ENCODE results near the gene P4HA2. TPM values are rescaled to one million over a fixed set of nuclear protein-coding genes. Genes with fewer than 3 reads are reported as not detected.

P4HA2 gene
- total and polyA plus RNA-seq, 9 of the 15 experiments (the other 6 are each of a cell fraction or from before 2014, with no cell fraction given): 9.6 to 50.0 (median 12.7) TPM

DNA sequence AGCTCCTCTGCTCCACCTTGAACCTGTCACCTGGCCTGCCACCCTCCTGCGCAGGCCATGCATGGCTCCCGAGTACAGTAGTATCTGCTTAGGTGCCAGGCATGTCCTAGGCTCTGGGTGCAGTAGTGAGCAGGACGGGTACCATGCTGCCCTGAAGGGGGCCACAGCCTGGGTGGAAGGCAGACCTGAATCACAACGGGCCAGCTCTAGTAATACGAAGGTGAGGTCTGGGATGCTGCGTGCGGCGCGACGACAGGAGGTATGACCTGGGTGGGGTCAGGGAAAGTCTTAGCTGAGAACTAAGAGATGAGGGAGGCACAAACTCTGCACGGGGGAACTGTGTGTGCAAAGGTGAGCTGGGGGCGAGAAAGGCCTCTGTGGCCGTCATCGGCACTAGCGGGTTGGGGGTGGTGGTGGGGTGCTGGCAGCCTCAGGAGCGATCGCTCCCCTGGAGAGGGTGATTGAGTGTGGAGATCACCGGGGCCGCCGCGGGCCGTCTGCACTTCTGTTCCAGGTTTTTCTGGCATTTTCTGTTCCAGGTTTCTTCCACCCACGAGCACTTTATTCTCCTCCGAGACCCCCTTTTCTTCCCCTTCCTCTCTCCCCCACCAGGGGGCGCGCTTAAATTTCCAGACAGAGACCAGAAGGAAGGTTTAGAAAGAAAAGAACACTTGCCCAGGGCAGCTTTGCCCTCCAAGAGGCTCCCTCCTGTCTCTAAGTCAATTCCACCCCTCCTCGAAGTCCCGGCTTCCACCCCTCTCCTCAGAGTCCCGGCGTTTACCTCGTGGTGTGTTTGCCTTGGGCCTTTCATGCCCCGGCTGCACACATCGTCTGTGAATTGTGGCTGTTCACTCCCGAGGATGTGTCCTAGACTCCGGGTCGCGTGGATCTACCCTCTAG lies 44.9 kb upstream of the P4HA2 start (continued):
- TF ChIP-seq, protein P1, sequence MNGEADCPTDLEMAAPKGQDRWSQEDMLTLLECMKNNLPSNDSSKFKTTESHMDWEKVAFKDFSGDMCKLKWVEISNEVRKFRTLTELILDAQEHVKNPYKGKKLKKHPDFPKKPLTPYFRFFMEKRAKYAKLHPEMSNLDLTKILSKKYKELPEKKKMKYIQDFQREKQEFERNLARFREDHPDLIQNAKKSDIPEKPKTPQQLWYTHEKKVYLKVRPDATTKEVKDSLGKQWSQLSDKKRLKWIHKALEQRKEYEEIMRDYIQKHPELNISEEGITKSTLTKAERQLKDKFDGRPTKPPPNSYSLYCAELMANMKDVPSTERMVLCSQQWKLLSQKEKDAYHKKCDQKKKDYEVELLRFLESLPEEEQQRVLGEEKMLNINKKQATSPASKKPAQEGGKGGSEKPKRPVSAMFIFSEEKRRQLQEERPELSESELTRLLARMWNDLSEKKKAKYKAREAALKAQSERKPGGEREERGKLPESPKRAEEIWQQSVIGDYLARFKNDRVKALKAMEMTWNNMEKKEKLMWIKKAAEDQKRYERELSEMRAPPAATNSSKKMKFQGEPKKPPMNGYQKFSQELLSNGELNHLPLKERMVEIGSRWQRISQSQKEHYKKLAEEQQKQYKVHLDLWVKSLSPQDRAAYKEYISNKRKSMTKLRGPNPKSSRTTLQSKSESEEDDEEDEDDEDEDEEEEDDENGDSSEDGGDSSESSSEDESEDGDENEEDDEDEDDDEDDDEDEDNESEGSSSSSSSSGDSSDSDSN (IDR thresholded peaks at IDR 0.05; ENCODE audit: borderline replicate concordance in 1 of 2, low read depth in 2 of 2, low read length in 2 of 2): no peak
- TF ChIP-seq NR1H2 (CRISPR knock-in tag; IDR thresholded peaks at IDR 0.05) (no peak), CCAR2 (IDR thresholded peaks at IDR 0.05; ENCODE audit: low read depth, low read length) (no peak), MTA1 (IDR thresholded peaks at IDR 0.05; ENCODE audit: borderline replicate concordance) (no peak), FOXJ3 (CRISPR knock-in tag; IDR thresholded peaks at IDR 0.05) (no peak), ILK (tag; IDR thresholded peaks at IDR 0.05; ENCODE audit: borderline replicate concordance, low read depth) (no peak), ZNF584 (CRISPR knock-in tag; IDR thresholded peaks at IDR 0.05; ENCODE audit: low read depth) (no peak), PCBP2 (IDR thresholded peaks at IDR 0.05; ENCODE audit: low read depth, low read length, poor library complexity, severe bottlenecking) (no peak), PCBP1 (IDR thresholded peaks at IDR 0.05; ENCODE audit: low read depth, low read length, poor library complexity, severe bottlenecking) (no peak), ZFPM2 (CRISPR knock-in tag; IDR thresholded peaks at IDR 0.05) (no peak), ELF2 (CRISPR knock-in tag; IDR thresholded peaks at IDR 0.05) (no peak), PRPF4 (IDR thresholded peaks at IDR 0.05; ENCODE audit: insufficient read depth, low read depth, low read length, poor library complexity, severe bottlenecking) (no peak), NR2C1 (IDR thresholded peaks at IDR 0.05) (no peak), NR2C1 (tag; IDR thresholded peaks at IDR 0.05) (no peak), ELF1 (tag; IDR thresholded peaks at IDR 0.05) (no peak), RBM14 (IDR thresholded peaks at IDR 0.05; ENCODE audit: borderline replicate concordance, insufficient read depth, low read depth, low read length) (no peak), ZNF436 (CRISPR knock-in tag; IDR thresholded peaks at IDR 0.05) (no peak), PHF21A (IDR thresholded peaks at IDR 0.05; ENCODE audit: borderline replicate concordance, low read depth) (no peak), BCL6 (CRISPR knock-in tag; IDR thresholded peaks at IDR 0.05) (no peak)
- TF ChIP-seq, protein P2, sequence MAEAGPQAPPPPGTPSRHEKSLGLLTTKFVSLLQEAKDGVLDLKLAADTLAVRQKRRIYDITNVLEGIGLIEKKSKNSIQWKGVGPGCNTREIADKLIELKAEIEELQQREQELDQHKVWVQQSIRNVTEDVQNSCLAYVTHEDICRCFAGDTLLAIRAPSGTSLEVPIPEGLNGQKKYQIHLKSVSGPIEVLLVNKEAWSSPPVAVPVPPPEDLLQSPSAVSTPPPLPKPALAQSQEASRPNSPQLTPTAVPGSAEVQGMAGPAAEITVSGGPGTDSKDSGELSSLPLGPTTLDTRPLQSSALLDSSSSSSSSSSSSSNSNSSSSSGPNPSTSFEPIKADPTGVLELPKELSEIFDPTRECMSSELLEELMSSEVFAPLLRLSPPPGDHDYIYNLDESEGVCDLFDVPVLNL (CRISPR knock-in tag; IDR thresholded peaks at IDR 0.05; ENCODE audit: low read depth): no peak
- TF ChIP-seq, protein P3, sequence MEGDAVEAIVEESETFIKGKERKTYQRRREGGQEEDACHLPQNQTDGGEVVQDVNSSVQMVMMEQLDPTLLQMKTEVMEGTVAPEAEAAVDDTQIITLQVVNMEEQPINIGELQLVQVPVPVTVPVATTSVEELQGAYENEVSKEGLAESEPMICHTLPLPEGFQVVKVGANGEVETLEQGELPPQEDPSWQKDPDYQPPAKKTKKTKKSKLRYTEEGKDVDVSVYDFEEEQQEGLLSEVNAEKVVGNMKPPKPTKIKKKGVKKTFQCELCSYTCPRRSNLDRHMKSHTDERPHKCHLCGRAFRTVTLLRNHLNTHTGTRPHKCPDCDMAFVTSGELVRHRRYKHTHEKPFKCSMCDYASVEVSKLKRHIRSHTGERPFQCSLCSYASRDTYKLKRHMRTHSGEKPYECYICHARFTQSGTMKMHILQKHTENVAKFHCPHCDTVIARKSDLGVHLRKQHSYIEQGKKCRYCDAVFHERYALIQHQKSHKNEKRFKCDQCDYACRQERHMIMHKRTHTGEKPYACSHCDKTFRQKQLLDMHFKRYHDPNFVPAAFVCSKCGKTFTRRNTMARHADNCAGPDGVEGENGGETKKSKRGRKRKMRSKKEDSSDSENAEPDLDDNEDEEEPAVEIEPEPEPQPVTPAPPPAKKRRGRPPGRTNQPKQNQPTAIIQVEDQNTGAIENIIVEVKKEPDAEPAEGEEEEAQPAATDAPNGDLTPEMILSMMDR (IDR thresholded peaks at IDR 0.05 in 2 of 3, conservative IDR thresholded peaks at IDR 0.05 in 1 of 3; ENCODE audit: insufficient read depth in 2 of 3, low read depth in 1 of 3, low read length in 3 of 3): peak; percentile 82 to 89 (median 84)

Measured in K562 (cell line).